Fibroblast of gingiva (primary cell): Measurements from ENCODE around the gene ARPC5.
"Not testable (repeated sequence)": the region's sequence is repeated elsewhere in the genome, so short reads cannot be mapped to it uniquely, and the experiment has no call there.

Source experiments
- DNase-seq: peaks from one replicate; pipeline ENCODE4 v3.0.0-alpha.2; 2011; ENCODE audit warnings: low read depth

Gene ARPC5

DNA sequence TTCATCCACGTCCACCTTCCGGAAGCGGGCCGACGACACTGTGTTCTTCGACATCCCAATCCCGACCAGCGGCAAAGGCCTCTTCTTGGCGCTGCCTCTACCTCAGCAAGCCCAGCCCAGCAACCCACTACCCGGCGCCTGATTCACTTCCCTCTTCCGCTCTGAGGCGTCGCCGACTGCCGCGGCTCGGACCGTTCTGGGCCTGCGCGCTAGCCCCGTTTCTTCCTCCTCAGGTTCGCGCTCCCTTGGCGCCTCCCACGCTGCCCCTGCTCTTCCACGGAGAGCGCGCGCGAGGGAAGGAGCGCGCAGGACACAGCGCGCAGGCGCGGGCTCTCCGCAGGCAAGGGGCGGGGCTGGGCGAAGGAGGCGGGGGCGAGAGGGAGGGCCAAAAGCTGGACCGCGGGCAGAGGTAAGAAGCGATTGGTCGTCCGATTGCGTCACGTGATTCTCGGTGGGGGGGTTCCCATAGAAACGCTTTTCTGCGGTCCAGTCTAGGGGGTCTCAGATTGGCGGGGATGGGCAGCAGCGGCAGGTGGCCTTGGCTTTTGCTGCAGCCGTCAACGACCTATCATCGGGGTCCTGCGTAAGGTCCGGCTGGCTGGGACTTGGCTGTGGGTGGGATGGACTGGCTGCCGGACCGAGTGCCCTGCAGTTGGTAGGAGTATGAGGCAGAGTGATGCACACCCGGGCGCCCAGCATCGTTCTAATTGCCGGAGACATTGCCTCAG is at the start of gene ARPC5:
ARPC5 (minus strand) TSS at position 178 of the 728 bp plus-strand sequence; CDS start at position 54, 124 bp downstream.
- peak; percentile 98 for DNase-seq

- DNase-seq = peak; percentile 26
These were observed 49.6 kb upstream of the ARPC5 start for GRCh38 chr1:183685112-183685713.

GRCh38 chr1:183679363-183679762 is 43.8 kb upstream of the ARPC5 start:
- not testable (repeated sequence) for DNase-seq

DNA sequence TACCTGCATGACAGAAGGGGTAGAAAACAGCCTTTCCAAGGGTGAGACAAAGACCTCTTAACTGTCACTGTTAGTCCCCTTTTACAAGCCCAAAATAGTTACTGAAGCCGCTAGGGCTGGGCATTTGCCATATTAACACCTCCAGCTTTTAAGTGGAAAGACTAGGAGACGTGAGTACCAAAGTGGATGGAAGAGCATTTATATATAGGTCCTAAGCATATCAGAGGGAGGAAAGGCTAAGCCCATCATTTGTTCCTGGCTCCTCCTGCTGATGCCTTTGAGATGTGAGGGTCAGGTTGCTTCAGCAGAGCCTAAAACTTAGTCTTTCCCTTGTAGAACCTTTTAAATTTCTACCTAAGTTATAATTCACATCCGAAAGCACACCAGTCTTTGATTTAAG is 43.2 kb upstream of the ARPC5 start:
- no peak for DNase-seq

- DNase-seq = peak; percentile 46
These were observed 41.1 kb upstream of the ARPC5 start for GRCh38 chr1:183676586-183677189.

GRCh38 chr1:183675883-183676585 is 40.5 kb upstream of the ARPC5 start:
- DNase-seq = no peak

DNA sequence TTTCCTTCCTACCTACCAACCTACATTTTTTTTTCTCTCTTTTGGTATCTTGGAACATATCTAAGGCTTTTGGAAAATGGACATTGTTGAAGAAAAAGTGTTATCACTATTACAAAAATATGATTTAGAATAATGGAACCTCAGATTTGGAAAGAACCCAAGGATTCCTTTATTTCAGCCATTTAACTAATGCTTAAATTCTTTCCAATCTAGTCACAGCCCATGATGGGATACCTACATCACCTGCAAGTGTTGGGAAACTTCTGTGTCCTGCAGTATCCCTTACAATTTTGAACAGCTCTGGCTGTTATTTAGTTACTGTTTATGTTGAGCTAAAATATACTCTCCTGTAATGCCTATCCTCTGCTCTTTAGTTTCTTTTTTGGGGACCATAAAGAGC is 39.8 kb upstream of the ARPC5 start:
- DNase-seq = no peak

DNA sequence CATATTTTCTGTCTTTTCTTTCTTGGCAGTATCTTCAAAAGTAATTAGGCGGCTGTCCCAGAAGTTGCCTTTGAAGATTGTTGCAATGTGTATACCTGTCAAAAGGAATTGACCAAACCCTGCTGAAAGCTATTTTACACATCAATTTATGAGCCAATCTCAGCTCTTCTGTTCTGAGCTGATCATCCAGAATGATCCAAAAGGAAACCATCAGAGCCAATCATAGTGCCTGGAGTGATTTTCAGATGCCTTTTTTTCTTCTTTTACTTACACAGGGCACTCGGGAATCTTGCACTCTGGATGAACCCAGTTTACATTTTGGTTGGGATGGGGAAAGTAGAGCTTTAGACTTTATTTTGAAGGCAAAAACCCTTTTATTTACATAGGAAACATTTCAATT is 39.3 kb upstream of the ARPC5 start:
- DNase-seq = no peak

- DNase-seq = peak; percentile 79
These were observed 38.8 kb upstream of the ARPC5 start for GRCh38 chr1:183674339-183674738.

DNA sequence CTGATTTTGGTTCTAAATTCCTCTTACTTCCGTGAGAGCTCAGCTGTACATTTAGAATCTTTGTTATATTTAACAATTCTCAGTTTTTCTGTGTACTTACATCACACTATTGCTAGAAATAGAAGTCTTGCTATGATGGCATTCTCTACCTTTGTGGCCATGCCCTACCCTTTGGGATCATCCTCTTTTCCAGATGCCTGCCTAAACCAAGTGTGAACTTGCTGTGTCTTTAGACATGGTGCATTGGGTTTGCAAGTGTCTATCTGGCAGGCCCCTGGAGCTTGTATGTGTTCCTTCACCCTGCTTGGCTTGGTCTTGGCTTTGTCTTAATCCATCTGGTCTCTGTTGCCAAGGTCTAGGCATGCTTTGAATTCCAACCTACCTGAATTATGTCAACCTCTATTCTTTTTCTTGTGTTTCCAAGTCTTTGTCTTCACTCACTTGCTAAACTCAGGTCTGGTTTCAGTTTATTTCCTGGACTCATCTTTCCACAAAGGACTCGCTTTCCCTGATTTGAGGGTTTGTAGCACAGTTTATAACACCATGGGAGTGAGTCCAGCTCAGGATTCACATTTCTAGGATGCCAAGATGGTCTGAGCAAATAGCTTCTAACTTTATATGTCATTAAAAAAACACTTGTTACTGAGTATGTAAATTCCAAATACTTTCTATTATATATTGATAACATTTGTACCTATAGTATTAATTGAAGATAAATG is 38.2 kb upstream of the ARPC5 start:
- no peak for DNase-seq

DNA sequence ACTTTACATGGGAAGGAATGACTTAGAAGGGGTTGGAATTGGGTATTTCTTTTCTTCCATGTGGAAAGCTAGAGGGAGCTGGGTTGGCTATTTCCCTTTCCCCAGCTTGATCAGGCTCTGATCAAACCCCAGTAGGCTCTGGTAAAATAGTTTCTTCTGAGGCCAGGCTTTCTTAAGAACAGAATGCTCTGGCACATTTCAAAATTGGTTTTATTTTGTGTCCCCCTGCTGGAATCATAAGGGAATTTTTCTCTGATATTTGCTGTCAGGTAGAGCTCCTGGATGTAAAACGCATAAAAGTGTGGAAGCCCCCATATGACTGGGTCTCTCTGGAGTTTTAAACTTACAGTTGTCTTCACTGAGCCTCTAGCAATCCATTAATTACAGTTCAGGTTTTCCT is 34.6 kb upstream of the ARPC5 start:
- DNase-seq = no peak

GRCh38 chr1:183656355-183656754 is 20.8 kb upstream of the ARPC5 start:
- no peak for DNase-seq

DNA sequence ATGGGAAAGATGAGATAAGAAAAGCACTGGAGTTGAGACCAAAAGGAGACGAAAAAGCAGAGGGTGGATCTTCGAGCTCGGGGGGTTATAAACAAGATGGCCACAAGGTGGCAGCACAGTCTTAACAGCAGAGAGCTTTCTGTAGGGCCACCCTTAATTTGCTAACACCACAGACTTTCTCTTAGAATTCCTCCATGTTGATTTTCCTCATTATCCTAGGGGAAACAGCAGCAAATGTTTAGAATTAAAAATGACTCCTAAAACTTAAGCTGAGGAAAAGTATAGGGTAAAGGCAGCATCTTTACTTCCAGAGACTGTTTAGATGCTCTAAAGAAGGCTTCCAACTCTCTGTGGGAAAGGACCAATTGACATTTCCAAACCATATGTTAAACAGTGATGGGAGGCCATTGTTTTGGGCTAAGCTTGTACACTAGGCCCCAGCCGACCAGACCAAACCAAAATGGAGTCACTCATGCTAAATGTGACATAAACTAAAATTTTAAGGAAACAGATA is 20.0 kb upstream of the ARPC5 start:
- DNase-seq = peak; percentile 72

GRCh38 chr1:183654706-183655105 is 19.1 kb upstream of the ARPC5 start:
- DNase-seq = no peak

- DNase-seq = no peak
These were observed 18.4 kb upstream of the ARPC5 start for GRCh38 chr1:183653876-183654451.

GRCh38 chr1:183653462-183653794 is 17.8 kb upstream of the ARPC5 start:
- DNase-seq = no peak

GRCh38 chr1:183652547-183653461 is 17.2 kb upstream of the ARPC5 start, which contains the start of gene APOBEC4:
TSS of gene APOBEC4 (minus strand) at chr1:183653316. CDS start at chr1:183648781, 4,535 bp downstream.
- DNase-seq = no peak

DNA sequence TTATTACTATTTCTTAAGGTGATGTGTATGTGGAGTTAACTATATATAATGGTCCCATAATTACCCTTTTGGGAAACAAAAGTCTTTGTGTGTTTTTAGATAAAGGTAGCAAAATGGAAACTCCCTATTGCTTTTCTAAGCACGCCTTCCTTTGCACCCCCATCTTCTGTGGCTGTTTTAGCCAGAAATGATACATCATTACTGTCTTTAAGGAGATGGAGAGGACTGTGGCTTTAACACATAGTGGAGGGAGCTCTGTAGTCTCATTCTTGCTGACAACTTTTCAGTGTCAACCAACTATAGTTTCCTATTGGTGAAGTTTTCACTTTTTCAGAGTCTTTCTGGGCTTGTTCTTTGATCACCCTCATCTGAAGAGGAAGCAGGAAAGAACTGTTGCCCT is 16.5 kb upstream of the ARPC5 start:
- DNase-seq = no peak

DNA sequence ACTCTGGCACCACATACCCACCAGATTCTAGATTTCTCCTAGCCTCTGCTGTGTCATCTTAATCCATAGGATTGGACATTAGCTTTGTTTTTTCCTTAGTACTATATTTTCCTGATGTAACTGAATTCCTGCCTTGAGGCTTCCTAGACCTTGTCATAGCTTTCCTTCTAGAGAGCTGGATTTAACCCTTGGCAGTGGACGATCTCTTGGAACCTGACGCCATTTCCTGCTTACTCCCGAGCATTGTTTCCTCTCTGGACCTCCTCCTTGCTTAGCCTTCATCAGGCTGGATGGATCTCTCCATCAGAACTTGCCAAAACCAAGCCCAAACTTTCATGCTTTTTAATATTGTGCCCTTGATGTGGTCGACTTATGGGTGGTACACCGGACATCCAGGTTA is 16.0 kb upstream of the ARPC5 start:
- no peak for DNase-seq

DNA sequence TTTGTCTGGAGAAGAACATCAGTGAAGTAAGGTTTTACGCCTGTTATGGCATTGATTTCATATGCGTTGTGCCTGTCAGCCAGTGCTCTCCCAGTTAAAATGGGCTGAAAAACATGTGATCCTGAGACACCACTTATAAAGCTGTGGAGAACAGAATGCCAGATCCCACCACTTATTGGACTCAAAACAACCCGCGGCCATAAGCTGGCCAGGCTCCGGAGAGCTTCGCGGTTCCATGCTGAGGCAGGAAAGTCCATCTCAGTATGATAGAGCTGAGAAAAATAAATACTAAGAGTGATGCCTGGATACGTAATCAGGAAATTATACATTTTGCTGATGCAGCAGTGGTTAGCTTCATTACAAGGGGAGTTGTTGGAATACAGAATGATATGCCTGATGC is 12.5 kb upstream of the ARPC5 start:
- DNase-seq = no peak
